ENCODE data around the gene SCAF11.

DNA sequence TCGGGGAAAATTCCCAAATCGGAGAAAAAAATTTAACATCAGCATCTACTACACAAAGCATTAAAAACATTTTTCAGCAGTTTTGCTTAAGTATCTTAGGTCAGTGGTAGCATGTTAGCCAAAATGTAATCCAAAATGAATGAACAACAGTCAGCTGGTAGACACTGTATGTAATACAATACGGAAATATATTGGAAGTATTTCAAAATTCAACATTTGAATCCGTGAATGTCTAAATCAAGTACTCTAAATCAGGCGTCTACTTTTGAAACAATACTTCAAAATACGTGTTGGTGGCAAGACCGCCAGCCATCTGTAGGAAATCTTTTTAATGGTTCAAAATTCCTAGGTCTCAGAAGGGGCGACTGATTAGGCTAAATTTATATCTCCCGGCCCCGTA is 1.1 kb downstream of the SCAF11 start:
- TF ChIP-seq CTCF (IDR thresholded peaks at IDR 0.05) (no peak), EZH2phosphoT487 (IDR thresholded peaks at IDR 0.05) (no peak)

Data from neural progenitor cell (in vitro differentiated cells).